C4-2B (cell line): Measurements from ENCODE around the gene MLYCD.

Source experiments
- ZFX ChIP-seq: fragments of 450-650 bp; IDR thresholded peaks from 2 replicates; pipeline ENCODE4 v1.6.1; 2017
- TF ChIP-seq, protein P1 (sequence below): fragments of 450-650 bp; conservative IDR thresholded peaks from 2 replicates; pipeline ENCODE4 v1.5.1; 2017; ENCODE audit warnings: mild to moderate bottlenecking

GRCh38 chr16:83863682-83864081 lies 35.2 kb upstream of the MLYCD start:
- TF ChIP-seq, protein P1, sequence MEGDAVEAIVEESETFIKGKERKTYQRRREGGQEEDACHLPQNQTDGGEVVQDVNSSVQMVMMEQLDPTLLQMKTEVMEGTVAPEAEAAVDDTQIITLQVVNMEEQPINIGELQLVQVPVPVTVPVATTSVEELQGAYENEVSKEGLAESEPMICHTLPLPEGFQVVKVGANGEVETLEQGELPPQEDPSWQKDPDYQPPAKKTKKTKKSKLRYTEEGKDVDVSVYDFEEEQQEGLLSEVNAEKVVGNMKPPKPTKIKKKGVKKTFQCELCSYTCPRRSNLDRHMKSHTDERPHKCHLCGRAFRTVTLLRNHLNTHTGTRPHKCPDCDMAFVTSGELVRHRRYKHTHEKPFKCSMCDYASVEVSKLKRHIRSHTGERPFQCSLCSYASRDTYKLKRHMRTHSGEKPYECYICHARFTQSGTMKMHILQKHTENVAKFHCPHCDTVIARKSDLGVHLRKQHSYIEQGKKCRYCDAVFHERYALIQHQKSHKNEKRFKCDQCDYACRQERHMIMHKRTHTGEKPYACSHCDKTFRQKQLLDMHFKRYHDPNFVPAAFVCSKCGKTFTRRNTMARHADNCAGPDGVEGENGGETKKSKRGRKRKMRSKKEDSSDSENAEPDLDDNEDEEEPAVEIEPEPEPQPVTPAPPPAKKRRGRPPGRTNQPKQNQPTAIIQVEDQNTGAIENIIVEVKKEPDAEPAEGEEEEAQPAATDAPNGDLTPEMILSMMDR = no peak
- no peak for TF ChIP-seq ZFX
